HG02870 (cell line): Measurements from ENCODE around the gene SSH3.

Experiments
- ATAC-seq: cut with Tn5 transposase; IDR thresholded peaks from one replicate; pipeline ENCODE4 v1.9.1; 2021; ENCODE audit warnings: mild to moderate bottlenecking, moderate library complexity; ENCODE audit not compliant: unreplicated experiment

The SSH3 gene

GRCh38 chr11:67345247-67345919 lies 42.1 kb downstream of the SSH3 start:
- ATAC-seq = no peak

GRCh38 chr11:67345920-67346819 lies 42.8 kb downstream of the SSH3 start:
- ATAC-seq = no peak

GRCh38 chr11:67347964-67348749 lies 44.8 kb downstream of the SSH3 start:
- ATAC-seq = no peak

- no peak for ATAC-seq
Measured at GRCh38 chr11:67349036-67349435, 45.7 kb downstream of the SSH3 start.

GRCh38 chr11:67349457-67349856 lies 46.1 kb downstream of the SSH3 start:
- no peak for ATAC-seq

- no peak for ATAC-seq
Measured at GRCh38 chr11:67349928-67350465, 46.7 kb downstream of the SSH3 start.

- no peak for ATAC-seq
Measured at GRCh38 chr11:67351275-67352005, 48.1 kb downstream of the SSH3 start.

GRCh38 chr11:67352546-67353316 lies 49.4 kb downstream of the SSH3 start:
- no peak for ATAC-seq

GRCh38 chr11:67353317-67354074 lies 50.2 kb downstream of the SSH3 start, which contains the start of gene POLD4:
POLD4 (minus strand) TSS chr11:67353546; CDS start chr11:67353399, 147 bp downstream.
- ATAC-seq = peak; percentile 77

GRCh38 chr11:67354075-67355022 lies 51.0 kb downstream of the SSH3 start:
- ATAC-seq = no peak

- no peak for ATAC-seq
Measured at GRCh38 chr11:67355023-67355793, 51.9 kb downstream of the SSH3 start.

- ATAC-seq = no peak
Measured at GRCh38 chr11:67355794-67356386, 52.6 kb downstream of the SSH3 start.

- ATAC-seq = no peak
Measured at GRCh38 chr11:67356387-67356863, 53.1 kb downstream of the SSH3 start.

GRCh38 chr11:67356864-67357561 lies 53.7 kb downstream of the SSH3 start:
- ATAC-seq = no peak

GRCh38 chr11:67357831-67358670 lies 54.7 kb downstream of the SSH3 start:
- no peak for ATAC-seq
